Measurements from ENCODE around the gene SPCS1.

DNA sequence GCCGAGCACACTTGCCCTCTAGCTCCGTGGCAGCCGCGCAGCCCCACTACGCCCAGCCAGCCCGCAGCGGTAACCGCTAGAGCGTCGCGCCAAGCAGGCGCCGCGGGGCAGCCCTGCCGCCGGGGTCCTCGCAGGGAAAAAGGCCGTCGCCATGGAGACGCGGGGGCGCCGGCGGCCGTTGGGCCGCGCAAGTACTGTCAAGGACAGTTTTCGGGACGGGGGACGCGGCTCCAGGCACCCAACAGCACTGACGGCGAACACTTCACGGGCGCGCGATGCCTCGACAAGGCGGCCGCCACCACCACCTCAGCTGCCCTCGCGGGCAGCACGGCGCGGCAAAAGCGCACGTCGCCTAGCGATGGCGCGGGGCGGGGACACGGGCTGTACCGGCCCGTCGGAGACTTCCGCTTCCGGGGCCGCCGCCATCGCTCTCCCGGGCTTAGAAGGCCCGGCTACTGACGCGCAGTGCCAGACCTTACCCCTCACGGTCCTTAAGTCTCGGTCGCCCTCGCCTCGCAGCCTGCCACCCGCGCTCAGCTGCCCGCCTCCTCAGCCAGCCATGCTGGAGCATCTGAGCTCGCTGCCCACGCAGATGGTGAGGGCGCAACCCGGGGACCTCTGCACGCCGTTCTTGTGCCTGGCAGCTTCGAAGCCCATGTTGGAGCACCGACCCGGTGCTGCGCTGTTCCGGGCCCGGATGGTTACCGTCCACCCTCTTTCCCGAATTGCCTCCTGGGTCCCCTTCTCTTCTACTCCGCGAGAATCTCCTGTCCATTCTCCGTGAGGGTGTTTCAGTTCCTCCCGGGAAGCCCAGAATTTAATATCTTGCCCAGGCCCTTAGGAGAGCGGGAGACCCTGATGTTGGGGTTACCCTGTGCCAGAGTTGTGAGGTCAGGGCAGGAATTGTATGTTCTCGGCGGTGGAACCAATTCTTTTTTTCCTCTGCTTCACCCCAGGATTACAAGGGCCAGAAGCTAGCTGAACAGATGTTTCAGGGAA, at the start of gene SPCS1, which contains the start of gene GLT8D1:
- TF ChIP-seq ARNTL (CRISPR knock-in tag; IDR thresholded peaks at IDR 0.05; ENCODE audit: borderline replicate concordance, low read depth), result no peak
- TF ChIP-seq, protein P1, sequence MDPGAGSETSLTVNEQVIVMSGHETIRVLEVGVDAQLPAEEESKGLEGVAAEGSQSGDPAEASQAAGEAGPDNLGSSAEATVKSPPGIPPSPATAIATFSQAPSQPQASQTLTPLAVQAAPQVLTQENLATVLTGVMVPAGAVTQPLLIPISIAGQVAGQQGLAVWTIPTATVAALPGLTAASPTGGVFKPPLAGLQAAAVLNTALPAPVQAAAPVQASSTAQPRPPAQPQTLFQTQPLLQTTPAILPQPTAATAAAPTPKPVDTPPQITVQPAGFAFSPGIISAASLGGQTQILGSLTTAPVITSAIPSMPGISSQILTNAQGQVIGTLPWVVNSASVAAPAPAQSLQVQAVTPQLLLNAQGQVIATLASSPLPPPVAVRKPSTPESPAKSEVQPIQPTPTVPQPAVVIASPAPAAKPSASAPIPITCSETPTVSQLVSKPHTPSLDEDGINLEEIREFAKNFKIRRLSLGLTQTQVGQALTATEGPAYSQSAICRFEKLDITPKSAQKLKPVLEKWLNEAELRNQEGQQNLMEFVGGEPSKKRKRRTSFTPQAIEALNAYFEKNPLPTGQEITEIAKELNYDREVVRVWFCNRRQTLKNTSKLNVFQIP (CRISPR knock-in tag; IDR thresholded peaks at IDR 0.05; ENCODE audit: borderline replicate concordance, low read depth), result no peak
- no peak for TF ChIP-seq PATZ1 (CRISPR knock-in tag; IDR thresholded peaks at IDR 0.05; ENCODE audit: borderline replicate concordance)
- no peak for TF ChIP-seq BACH2 (CRISPR knock-in tag; IDR thresholded peaks at IDR 0.05; ENCODE audit: borderline replicate concordance)
- TF ChIP-seq GLIS3 (CRISPR knock-in tag; IDR thresholded peaks at IDR 0.05), result no peak
